ENCODE data around the gene NXPH1. TPM values are rescaled to one million over a fixed set of nuclear protein-coding genes. Genes with fewer than 3 reads are reported as not detected.
A peak's percentile ranks its signal among the peaks of the same experiment; 100 is the strongest.

NXPH1 gene
- polyA plus RNA-seq, 1 of the 3 experiments (the other 2 are of a cell fraction): not detected

- TF ChIP-seq, protein P1, sequence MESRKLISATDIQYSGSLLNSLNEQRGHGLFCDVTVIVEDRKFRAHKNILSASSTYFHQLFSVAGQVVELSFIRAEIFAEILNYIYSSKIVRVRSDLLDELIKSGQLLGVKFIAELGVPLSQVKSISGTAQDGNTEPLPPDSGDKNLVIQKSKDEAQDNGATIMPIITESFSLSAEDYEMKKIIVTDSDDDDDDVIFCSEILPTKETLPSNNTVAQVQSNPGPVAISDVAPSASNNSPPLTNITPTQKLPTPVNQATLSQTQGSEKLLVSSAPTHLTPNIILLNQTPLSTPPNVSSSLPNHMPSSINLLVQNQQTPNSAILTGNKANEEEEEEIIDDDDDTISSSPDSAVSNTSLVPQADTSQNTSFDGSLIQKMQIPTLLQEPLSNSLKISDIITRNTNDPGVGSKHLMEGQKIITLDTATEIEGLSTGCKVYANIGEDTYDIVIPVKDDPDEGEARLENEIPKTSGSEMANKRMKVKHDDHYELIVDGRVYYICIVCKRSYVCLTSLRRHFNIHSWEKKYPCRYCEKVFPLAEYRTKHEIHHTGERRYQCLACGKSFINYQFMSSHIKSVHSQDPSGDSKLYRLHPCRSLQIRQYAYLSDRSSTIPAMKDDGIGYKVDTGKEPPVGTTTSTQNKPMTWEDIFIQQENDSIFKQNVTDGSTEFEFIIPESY (IDR thresholded peaks at IDR 0.05; ENCODE audit: borderline replicate concordance, low read depth): no peak
- TF ChIP-seq TCF12 (IDR thresholded peaks at IDR 0.05): no peak
- TF ChIP-seq RCOR1 (IDR thresholded peaks at IDR 0.05; ENCODE audit: low read length): peak; percentile 29; the same call in 1 of the 2 replicates
- TF ChIP-seq FOXJ3 (CRISPR knock-in tag; IDR thresholded peaks at IDR 0.05): no peak
- no peak for TF ChIP-seq MXI1 (IDR thresholded peaks at IDR 0.05; ENCODE audit: low read depth, low read length)
- TF ChIP-seq PBX3 (IDR thresholded peaks at IDR 0.05): no peak
- TF ChIP-seq, protein P2, sequence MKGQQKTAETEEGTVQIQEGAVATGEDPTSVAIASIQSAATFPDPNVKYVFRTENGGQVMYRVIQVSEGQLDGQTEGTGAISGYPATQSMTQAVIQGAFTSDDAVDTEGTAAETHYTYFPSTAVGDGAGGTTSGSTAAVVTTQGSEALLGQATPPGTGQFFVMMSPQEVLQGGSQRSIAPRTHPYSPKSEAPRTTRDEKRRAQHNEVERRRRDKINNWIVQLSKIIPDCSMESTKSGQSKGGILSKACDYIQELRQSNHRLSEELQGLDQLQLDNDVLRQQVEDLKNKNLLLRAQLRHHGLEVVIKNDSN (IDR thresholded peaks at IDR 0.05; ENCODE audit: borderline replicate concordance, low read depth): no peak
Observed at GRCh38 chr7:8710124-8710523, 276.7 kb downstream of the NXPH1 start (continued).

DNA sequence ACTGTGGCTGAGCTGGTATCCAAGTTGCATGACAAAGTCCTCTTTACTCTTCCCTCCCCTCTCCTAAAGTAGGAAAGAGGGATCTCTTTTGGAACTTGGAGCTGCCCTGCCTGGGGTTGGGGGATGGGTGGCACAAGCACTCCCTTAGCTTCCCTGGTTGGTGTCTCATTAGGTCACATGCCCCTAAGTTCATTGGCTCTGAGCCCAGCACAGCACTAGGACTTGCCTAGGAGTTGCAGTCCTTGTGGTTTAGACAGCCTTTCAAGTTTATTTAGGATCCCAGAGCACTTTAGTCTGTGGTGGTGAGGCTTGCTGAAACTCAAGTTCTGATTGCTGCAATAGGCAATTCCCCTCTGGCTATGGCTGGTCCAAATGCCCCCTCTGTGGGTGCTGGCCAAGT, 281.4 kb downstream of the NXPH1 start:
- peaks cover 0 to 4% of the 10 kb centered on the region in 2 experiments; a peak in 2 of 4 replicates for H3K4me1 ChIP-seq (ENCODE audit: control insufficient read depth in 1 of 2, insufficient read depth in 2 of 2, low read depth in 1 of 2, low read length in 1 of 2)
- no peaks in the 10 kb centered on the region for H3K27me3 ChIP-seq (ENCODE audit: insufficient read depth)
- H4K20me1 ChIP-seq (ENCODE audit: insufficient read depth): no peaks in the 10 kb centered on the region
- no peak overlapping the region for H3K4me2 ChIP-seq
- ChIA-PET POLR2A (no interaction called here), CTCF (no interaction called here)
- H3K9ac ChIP-seq: no peak overlapping the region
- no peak overlapping the region for H3K27ac ChIP-seq (ENCODE audit: low read depth in 2 of 2, low read length in 1 of 2)
- peaks cover 11% of the 10 kb centered on the region; the same call in 1 of the 2 replicates for H3K9me3 ChIP-seq
- no peak overlapping the region for H3K4me3 ChIP-seq (ENCODE audit: low read depth in 2 of 2, low read length in 1 of 2)
- DNase-seq: no peak
- H3K79me2 ChIP-seq (ENCODE audit: insufficient read depth): no peaks in the 10 kb centered on the region
- no peak overlapping the region for H2AFZ ChIP-seq (ENCODE audit: low read depth)
- H3F3A ChIP-seq (replicated peaks; ENCODE audit: insufficient read depth): no peaks in the 10 kb centered on the region
- H3K9me2 ChIP-seq: no peaks in the 10 kb centered on the region
- TF ChIP-seq YY1 (IDR thresholded peaks at IDR 0.05; ENCODE audit: low read depth) (no peak), RAD21 (IDR thresholded peaks at IDR 0.05; ENCODE audit: low read length) (no peak), EZH2phosphoT487 (IDR thresholded peaks at IDR 0.05; ENCODE audit: borderline replicate concordance, low read depth) (no peak), MEF2A (IDR thresholded peaks at IDR 0.05; ENCODE audit: borderline replicate concordance, low read depth) (no peak), RCOR1 (IDR thresholded peaks at IDR 0.05; ENCODE audit: low read length) (no peak), PBX3 (IDR thresholded peaks at IDR 0.05) (no peak)
- TF ChIP-seq, protein P3, sequence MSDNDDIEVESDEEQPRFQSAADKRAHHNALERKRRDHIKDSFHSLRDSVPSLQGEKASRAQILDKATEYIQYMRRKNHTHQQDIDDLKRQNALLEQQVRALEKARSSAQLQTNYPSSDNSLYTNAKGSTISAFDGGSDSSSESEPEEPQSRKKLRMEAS (IDR thresholded peaks at IDR 0.05; ENCODE audit: low read depth): no peak
- no peaks in the 10 kb centered on the region for H3K36me3 ChIP-seq (replicated peaks in 1 of 2; ENCODE audit: control insufficient read depth in 1 of 2, insufficient read depth in 2 of 2, low read length in 1 of 2)

All from SK-N-SH (cell line).